Measurements from ENCODE around the gene MPEG1. TPM values are rescaled to one million over a fixed set of nuclear protein-coding genes. Genes with fewer than 3 reads are reported as not detected.

The MPEG1 gene
- total and polyA plus RNA-seq, 2 of the 13 experiments (the other 11 are each of a cell fraction or from before 2014, with no cell fraction given) = not detected

DNA sequence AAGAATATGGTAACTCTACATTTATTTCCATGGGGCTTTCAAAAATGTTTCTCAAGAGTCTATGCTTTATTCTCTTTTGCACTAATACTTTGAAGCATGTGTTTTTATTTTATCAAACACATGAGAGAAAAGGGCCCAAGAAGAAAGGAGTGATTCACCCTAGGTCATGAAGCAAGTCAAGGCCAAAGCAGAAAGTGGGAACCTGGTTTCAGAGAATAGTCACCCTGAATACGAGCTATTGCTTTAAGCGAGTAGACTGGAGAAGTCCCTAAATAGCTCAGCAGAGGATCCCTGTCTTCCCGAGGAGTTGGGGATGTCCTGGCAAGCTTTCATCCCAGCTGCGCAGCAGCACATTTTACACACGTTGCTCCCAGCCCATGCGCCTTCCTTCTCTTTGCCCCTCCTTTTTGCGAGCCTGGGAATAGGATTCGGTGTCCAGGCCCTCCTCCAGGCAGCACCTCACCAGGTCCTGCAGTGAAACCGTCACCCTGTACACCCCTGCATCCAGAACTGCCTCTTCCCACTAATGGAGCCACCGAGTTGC is 19.1 kb downstream of the MPEG1 start (continued):
- TF ChIP-seq, protein P1, sequence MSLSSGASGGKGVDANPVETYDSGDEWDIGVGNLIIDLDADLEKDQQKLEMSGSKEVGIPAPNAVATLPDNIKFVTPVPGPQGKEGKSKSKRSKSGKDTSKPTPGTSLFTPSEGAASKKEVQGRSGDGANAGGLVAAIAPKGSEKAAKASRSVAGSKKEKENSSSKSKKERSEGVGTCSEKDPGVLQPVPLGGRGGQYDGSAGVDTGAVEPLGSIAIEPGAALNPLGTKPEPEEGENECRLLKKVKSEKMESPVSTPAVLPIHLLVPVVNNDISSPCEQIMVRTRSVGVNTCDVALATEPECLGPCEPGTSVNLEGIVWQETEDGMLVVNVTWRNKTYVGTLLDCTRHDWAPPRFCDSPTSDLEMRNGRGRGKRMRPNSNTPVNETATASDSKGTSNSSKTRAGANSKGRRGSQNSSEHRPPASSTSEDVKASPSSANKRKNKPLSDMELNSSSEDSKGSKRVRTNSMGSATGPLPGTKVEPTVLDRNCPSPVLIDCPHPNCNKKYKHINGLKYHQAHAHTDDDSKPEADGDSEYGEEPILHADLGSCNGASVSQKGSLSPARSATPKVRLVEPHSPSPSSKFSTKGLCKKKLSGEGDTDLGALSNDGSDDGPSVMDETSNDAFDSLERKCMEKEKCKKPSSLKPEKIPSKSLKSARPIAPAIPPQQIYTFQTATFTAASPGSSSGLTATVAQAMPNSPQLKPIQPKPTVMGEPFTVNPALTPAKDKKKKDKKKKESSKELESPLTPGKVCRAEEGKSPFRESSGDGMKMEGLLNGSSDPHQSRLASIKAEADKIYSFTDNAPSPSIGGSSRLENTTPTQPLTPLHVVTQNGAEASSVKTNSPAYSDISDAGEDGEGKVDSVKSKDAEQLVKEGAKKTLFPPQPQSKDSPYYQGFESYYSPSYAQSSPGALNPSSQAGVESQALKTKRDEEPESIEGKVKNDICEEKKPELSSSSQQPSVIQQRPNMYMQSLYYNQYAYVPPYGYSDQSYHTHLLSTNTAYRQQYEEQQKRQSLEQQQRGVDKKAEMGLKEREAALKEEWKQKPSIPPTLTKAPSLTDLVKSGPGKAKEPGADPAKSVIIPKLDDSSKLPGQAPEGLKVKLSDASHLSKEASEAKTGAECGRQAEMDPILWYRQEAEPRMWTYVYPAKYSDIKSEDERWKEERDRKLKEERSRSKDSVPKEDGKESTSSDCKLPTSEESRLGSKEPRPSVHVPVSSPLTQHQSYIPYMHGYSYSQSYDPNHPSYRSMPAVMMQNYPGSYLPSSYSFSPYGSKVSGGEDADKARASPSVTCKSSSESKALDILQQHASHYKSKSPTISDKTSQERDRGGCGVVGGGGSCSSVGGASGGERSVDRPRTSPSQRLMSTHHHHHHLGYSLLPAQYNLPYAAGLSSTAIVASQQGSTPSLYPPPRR (CRISPR knock-in tag; IDR thresholded peaks at IDR 0.05; ENCODE audit: borderline replicate concordance) = no peak
- TF ChIP-seq, protein P2, sequence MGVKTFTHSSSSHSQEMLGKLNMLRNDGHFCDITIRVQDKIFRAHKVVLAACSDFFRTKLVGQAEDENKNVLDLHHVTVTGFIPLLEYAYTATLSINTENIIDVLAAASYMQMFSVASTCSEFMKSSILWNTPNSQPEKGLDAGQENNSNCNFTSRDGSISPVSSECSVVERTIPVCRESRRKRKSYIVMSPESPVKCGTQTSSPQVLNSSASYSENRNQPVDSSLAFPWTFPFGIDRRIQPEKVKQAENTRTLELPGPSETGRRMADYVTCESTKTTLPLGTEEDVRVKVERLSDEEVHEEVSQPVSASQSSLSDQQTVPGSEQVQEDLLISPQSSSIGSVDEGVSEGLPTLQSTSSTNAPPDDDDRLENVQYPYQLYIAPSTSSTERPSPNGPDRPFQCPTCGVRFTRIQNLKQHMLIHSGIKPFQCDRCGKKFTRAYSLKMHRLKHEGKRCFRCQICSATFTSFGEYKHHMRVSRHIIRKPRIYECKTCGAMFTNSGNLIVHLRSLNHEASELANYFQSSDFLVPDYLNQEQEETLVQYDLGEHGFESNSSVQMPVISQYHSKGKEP (CRISPR knock-in tag; IDR thresholded peaks at IDR 0.05) = no peak
- TF ChIP-seq ZNF253 (CRISPR knock-in tag; IDR thresholded peaks at IDR 0.05; ENCODE audit: borderline replicate concordance) (no peak), SMC3 (IDR thresholded peaks at IDR 0.05; ENCODE audit: low read length) (no peak), POGZ (CRISPR knock-in tag; IDR thresholded peaks at IDR 0.05) (no peak), SALL1 (CRISPR knock-in tag; IDR thresholded peaks at IDR 0.05) (no peak)
- TF ChIP-seq, protein P3, sequence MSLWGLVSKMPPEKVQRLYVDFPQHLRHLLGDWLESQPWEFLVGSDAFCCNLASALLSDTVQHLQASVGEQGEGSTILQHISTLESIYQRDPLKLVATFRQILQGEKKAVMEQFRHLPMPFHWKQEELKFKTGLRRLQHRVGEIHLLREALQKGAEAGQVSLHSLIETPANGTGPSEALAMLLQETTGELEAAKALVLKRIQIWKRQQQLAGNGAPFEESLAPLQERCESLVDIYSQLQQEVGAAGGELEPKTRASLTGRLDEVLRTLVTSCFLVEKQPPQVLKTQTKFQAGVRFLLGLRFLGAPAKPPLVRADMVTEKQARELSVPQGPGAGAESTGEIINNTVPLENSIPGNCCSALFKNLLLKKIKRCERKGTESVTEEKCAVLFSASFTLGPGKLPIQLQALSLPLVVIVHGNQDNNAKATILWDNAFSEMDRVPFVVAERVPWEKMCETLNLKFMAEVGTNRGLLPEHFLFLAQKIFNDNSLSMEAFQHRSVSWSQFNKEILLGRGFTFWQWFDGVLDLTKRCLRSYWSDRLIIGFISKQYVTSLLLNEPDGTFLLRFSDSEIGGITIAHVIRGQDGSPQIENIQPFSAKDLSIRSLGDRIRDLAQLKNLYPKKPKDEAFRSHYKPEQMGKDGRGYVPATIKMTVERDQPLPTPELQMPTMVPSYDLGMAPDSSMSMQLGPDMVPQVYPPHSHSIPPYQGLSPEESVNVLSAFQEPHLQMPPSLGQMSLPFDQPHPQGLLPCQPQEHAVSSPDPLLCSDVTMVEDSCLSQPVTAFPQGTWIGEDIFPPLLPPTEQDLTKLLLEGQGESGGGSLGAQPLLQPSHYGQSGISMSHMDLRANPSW (CRISPR knock-in tag; IDR thresholded peaks at IDR 0.05; ENCODE audit: borderline replicate concordance) = no peak

Data from HepG2 (cell line).